ENCODE data around the gene TNFSF8. TPM values are rescaled to one million over a fixed set of nuclear protein-coding genes. Genes with fewer than 3 reads are reported as not detected.

Gene TNFSF8
- total RNA-seq, 1 donor from 2014 or later = 5.3 TPM

- no peak for DNase-seq (ENCODE audit: low spot score)
Observed at GRCh38 chr9:114905170-114905940, 25.0 kb downstream of the TNFSF8 start.

- no peak for DNase-seq (ENCODE audit: low spot score)
Observed at GRCh38 chr9:114902786-114903524, 27.4 kb downstream of the TNFSF8 start.

- DNase-seq (ENCODE audit: low spot score) = no peak
Observed at GRCh38 chr9:114900942-114901802, 29.2 kb downstream of the TNFSF8 start.

- DNase-seq (ENCODE audit: low spot score) = no peak
Observed at GRCh38 chr9:114899995-114900394, 30.4 kb downstream of the TNFSF8 start.

- no peak for DNase-seq (ENCODE audit: low spot score)
Observed at GRCh38 chr9:114899461-114899860, 30.9 kb downstream of the TNFSF8 start.

GRCh38 chr9:114898741-114899140, 31.6 kb downstream of the TNFSF8 start:
- DNase-seq (ENCODE audit: low spot score) = peak; percentile 32

- DNase-seq (ENCODE audit: low spot score) = no peak
Observed at GRCh38 chr9:114897196-114897595, 33.2 kb downstream of the TNFSF8 start.

- DNase-seq (ENCODE audit: low spot score) = no peak
Observed at GRCh38 chr9:114896344-114896743, 34.0 kb downstream of the TNFSF8 start.

GRCh38 chr9:114895521-114895991, 34.8 kb downstream of the TNFSF8 start:
- no peak for DNase-seq (ENCODE audit: low spot score)

GRCh38 chr9:114894609-114895433, 35.6 kb downstream of the TNFSF8 start:
- DNase-seq (ENCODE audit: low spot score) = peak; percentile 81

GRCh38 chr9:114894206-114894605, 36.2 kb downstream of the TNFSF8 start:
- DNase-seq (ENCODE audit: low spot score) = no peak

- no peak for DNase-seq (ENCODE audit: low spot score)
Observed at GRCh38 chr9:114893221-114894010, 37.0 kb downstream of the TNFSF8 start.

GRCh38 chr9:114889802-114890224, 40.6 kb downstream of the TNFSF8 start:
- no peak for DNase-seq (ENCODE audit: low spot score)

- no peak for DNase-seq (ENCODE audit: low spot score)
Observed at GRCh38 chr9:114888607-114889006, 41.8 kb downstream of the TNFSF8 start.

GRCh38 chr9:114887963-114888362, 42.4 kb downstream of the TNFSF8 start:
- no peak for DNase-seq (ENCODE audit: low spot score)

GRCh38 chr9:114884787-114885452, 45.5 kb downstream of the TNFSF8 start:
- DNase-seq (ENCODE audit: low spot score) = no peak

- DNase-seq (ENCODE audit: low spot score) = no peak
Observed at GRCh38 chr9:114883709-114884108, 46.7 kb downstream of the TNFSF8 start.

- no peak for DNase-seq (ENCODE audit: low spot score)
Observed at GRCh38 chr9:114880291-114880745, 50.1 kb downstream of the TNFSF8 start.

GRCh38 chr9:114878879-114879564, 51.4 kb downstream of the TNFSF8 start:
- no peak for DNase-seq (ENCODE audit: low spot score)
